Neural progenitor cell (in vitro differentiated cells): Measurements from ENCODE around the gene ALG5. TPM values are rescaled to one million over a fixed set of nuclear protein-coding genes. Genes with fewer than 3 reads are reported as not detected.

Experiments used
- DNase-seq: peaks from one replicate; pipeline ENCODE4 v3.0.0-alpha.2; 2016; ENCODE audit warnings: low spot score
- H2AFZ ChIP-seq: fragments of 200-600 bp; sonication (generic); replicated peaks from 2 replicates; pipeline ENCODE4 v1.6.1; 2016; ENCODE audit warnings: antibody characterized with exemption
- H3F3A ChIP-seq: fragments of 200-600 bp; sonication (generic); 2 replicates; pipeline ENCODE4 v1.6.1; 2016; ENCODE audit warnings: antibody characterized with exemption, low read depth
- H3K27ac ChIP-seq: fragments of 200-600 bp; sonication (generic); 2 replicates; pipeline ENCODE4 v1.5.1; 2016; ENCODE audit warnings: mild to moderate bottlenecking
- H3K27me3 ChIP-seq: fragments of 200-600 bp; sonication (generic); 2 replicates; pipeline ENCODE4 v1.6.1; 2016; ENCODE audit warnings: mild to moderate bottlenecking, moderate library complexity
- H3K36me3 ChIP-seq: fragments of 200-600 bp; sonication (generic); 2 replicates; pipeline ENCODE4 v1.5.1; 2016
- H3K4me1 ChIP-seq: fragments of 200-600 bp; sonication (generic); 2 replicates; pipeline ENCODE4 v1.6.1; 2016; ENCODE audit warnings: mixed run types
- H3K4me2 ChIP-seq: fragments of 200-600 bp; sonication (generic); 2 replicates; pipeline ENCODE4 v1.6.1; 2016
- H3K4me3 ChIP-seq: fragments of 200-600 bp; sonication (generic); 2 replicates; pipeline ENCODE4 v1.5.1; 2016
- H3K79me2 ChIP-seq: fragments of 200-600 bp; sonication (generic); 2 replicates; pipeline ENCODE4 v1.6.1; 2016; ENCODE audit warnings: low read depth
- H3K9ac ChIP-seq: fragments of 200-600 bp; sonication (generic); 2 replicates; pipeline ENCODE4 v1.6.1; 2016
- H3K9me3 ChIP-seq: fragments of 200-600 bp; sonication (generic); 2 replicates; pipeline ENCODE4 v1.5.1; 2016; ENCODE audit warnings: low read depth
- H4K20me1 ChIP-seq: fragments of 200-600 bp; sonication (generic); 2 replicates; pipeline ENCODE4 v1.6.1; 2016; ENCODE audit warnings: low read depth
- H3K27ac Mint-ChIP-seq: 3 replicates; pipeline ENCODE4 v1.8.0; 2021; ENCODE audit warnings: mixed read lengths
- H3K27me3 Mint-ChIP-seq: 2 replicates; pipeline ENCODE4 v1.8.0; 2022; ENCODE audit warnings: low read depth, mild to moderate bottlenecking, inconsistent platforms, moderate library complexity, mixed read lengths; ENCODE audit not compliant: insufficient read depth
- H3K36me3 Mint-ChIP-seq: 3 replicates; pipeline ENCODE4 v1.8.0; 2021; ENCODE audit warnings: mixed read lengths
- H3K4me1 Mint-ChIP-seq: 3 replicates; pipeline ENCODE4 v1.8.0; 2021; ENCODE audit warnings: mixed read lengths
- H3K4me3 Mint-ChIP-seq: 3 replicates; pipeline ENCODE4 v1.8.0; 2021; ENCODE audit warnings: mild to moderate bottlenecking, moderate library complexity, mixed read lengths
- H3K9me3 Mint-ChIP-seq: 3 replicates; pipeline ENCODE4 v1.8.0; 2020; ENCODE audit warnings: mixed read lengths
- CTCF ChIP-seq: fragments of 200-600 bp; sonication (generic); IDR thresholded peaks from 2 replicates; pipeline ENCODE4 v1.5.1; 2017; ENCODE audit warnings: antibody characterized with exemption, mild to moderate bottlenecking
- EZH2 ChIP-seq: fragments of 200-600 bp; sonication (generic); IDR thresholded peaks from 2 replicates; pipeline ENCODE4 v1.6.1; 2017; ENCODE audit warnings: antibody characterized with exemption, mild to moderate bottlenecking, moderate library complexity
- EZH2phosphoT487 ChIP-seq: fragments of 200-600 bp; sonication (generic); IDR thresholded peaks from 2 replicates; pipeline ENCODE4 v1.6.1; 2017; ENCODE audit warnings: antibody characterized with exemption
- total RNA-seq: library from RNA; depleted of rRNA; stranded (reverse); fragments of >200 nt; gene quantifications from 2 replicates; pipeline ENCODE4 v1.2.3, GENCODE V29; 2015; ENCODE audit warnings: low replicate concordance

ALG5 gene
- total RNA-seq, 1 donor from 2014 or later, result 24.1 TPM

GRCh38 chr13:36975172-36975571 is 24.0 kb downstream of the ALG5 start:
- TF ChIP-seq EZH2 (no peak), EZH2phosphoT487 (no peak), CTCF (no peak)
- Histone ChIP-seq H2AFZ (no peak overlapping the region), H3K36me3 (peaks cover 19% of the 10 kb centered on the region), H3K9me3 (peaks cover 6% of the 10 kb centered on the region), H3K9ac (no peak overlapping the region), H4K20me1 (no peaks in the 10 kb centered on the region), H3K4me2 (no peak overlapping the region), H3K27ac (no peak overlapping the region), H3K4me1 (no peaks in the 10 kb centered on the region), H3K79me2 (no peaks in the 10 kb centered on the region), H3K27me3 (no peaks in the 10 kb centered on the region), H3K4me3 (no peak overlapping the region), H3F3A (no peaks in the 10 kb centered on the region)
- Mint-ChIP-seq H3K27me3 (peaks cover 2% of the 10 kb centered on the region), H3K4me1 (no peaks in the 10 kb centered on the region), H3K27ac (no peak overlapping the region), H3K36me3 (peaks cover 41% of the 10 kb centered on the region), H3K4me3 (no peak overlapping the region), H3K9me3 (peaks cover 5% of the 10 kb centered on the region)
- DNase-seq, result no peak

GRCh38 chr13:36973621-36974295 is 25.4 kb downstream of the ALG5 start:
- no peaks in the 10 kb centered on the region for H3F3A ChIP-seq
- Mint-ChIP-seq H3K27me3 (peaks cover 2% of the 10 kb centered on the region), H3K4me3 (no peak overlapping the region), H3K27ac (no peak overlapping the region), H3K4me1 (no peaks in the 10 kb centered on the region), H3K9me3 (peaks cover 5% of the 10 kb centered on the region), H3K36me3 (peaks cover 40% of the 10 kb centered on the region)
- no peak overlapping the region for H2AFZ ChIP-seq
- H4K20me1 ChIP-seq, result no peaks in the 10 kb centered on the region
- TF ChIP-seq CTCF (no peak), EZH2 (no peak), EZH2phosphoT487 (no peak)
- no peak overlapping the region for H3K27ac ChIP-seq
- no peaks in the 10 kb centered on the region for H3K4me1 ChIP-seq
- H3K9ac ChIP-seq, result no peak overlapping the region
- peaks cover 6% of the 10 kb centered on the region for H3K9me3 ChIP-seq
- no peaks in the 10 kb centered on the region for H3K27me3 ChIP-seq
- H3K36me3 ChIP-seq, result peaks cover 19% of the 10 kb centered on the region
- no peak for DNase-seq
- no peak overlapping the region for H3K4me2 ChIP-seq
- H3K79me2 ChIP-seq, result no peaks in the 10 kb centered on the region
- no peak overlapping the region for H3K4me3 ChIP-seq

GRCh38 chr13:36973009-36973408 is 26.1 kb downstream of the ALG5 start:
- Mint-ChIP-seq H3K9me3 (peaks cover 5% of the 10 kb centered on the region), H3K27ac (no peak overlapping the region), H3K27me3 (peaks cover 2% of the 10 kb centered on the region), H3K36me3 (peaks cover 40% of the 10 kb centered on the region), H3K4me1 (no peaks in the 10 kb centered on the region), H3K4me3 (no peak overlapping the region)
- Histone ChIP-seq H3K9me3 (peaks cover 6% of the 10 kb centered on the region), H2AFZ (no peak overlapping the region), H3K9ac (no peak overlapping the region), H3F3A (no peaks in the 10 kb centered on the region), H3K36me3 (peaks cover 19% of the 10 kb centered on the region), H3K27me3 (no peaks in the 10 kb centered on the region), H3K27ac (no peak overlapping the region), H3K4me3 (no peak overlapping the region), H3K79me2 (no peaks in the 10 kb centered on the region), H3K4me1 (no peaks in the 10 kb centered on the region), H4K20me1 (no peaks in the 10 kb centered on the region), H3K4me2 (no peak overlapping the region)
- DNase-seq, result no peak
- no peak for TF ChIP-seq EZH2phosphoT487
- TF ChIP-seq CTCF, result no peak
- no peak for TF ChIP-seq EZH2
